Adrenal gland (tissue), 12 donors: ENCODE measurements around the gene DOK3. TPM values are rescaled to one million over a fixed set of nuclear protein-coding genes. Genes with fewer than 3 reads are reported as not detected.

ENCODE experiments used
- DNase-seq, 7 donors: peaks; one replicate each; pipeline ENCODE4 v3.0.0-alpha.2; 2019 to 2020
- H3K27ac ChIP-seq, 5 donors: fragments of 200-600 bp; sonication (generic) in 4 of 5; 1 replicate in 3 of 5; 2 replicates in 2 of 5; pipeline versions ENCODE4 v1.5.1 to v1.8.0; 2016 to 2020; ENCODE audit warnings: mild to moderate bottlenecking in 1 of 5
- H3K27me3 ChIP-seq: fragments of 200-600 bp; 2 replicates; pipeline ENCODE4 v1.8.0; 2021
- H3K36me3 ChIP-seq, 2 donors: fragments of 200-600 bp; replicated peaks in 1 of 2; 1 replicate in 1 of 2; 2 replicates in 1 of 2; pipeline versions ENCODE4 v1.5.1 to v1.8.0; 2018 to 2022
- H3K4me1 ChIP-seq, 2 donors: fragments of 200-600 bp; replicated peaks in 1 of 2; 1 replicate in 1 of 2; 2 replicates in 1 of 2; pipeline versions ENCODE4 v1.5.1 to v1.8.0; 2018 to 2021
- H3K4me3 ChIP-seq, 4 donors: fragments of 200-600 bp; sonication (generic) in 3 of 4; one replicate each; pipeline ENCODE4 v1.5.1; 2016 to 2018
- H3K9me3 ChIP-seq, 3 donors: fragments of 200-600 bp; sonication (generic) in 1 of 3; replicated peaks in 1 of 3; 1 replicate in 2 of 3; 2 replicates in 1 of 3; pipeline versions ENCODE4 v1.5.1 to v1.8.0; 2016 to 2021
- CTCF ChIP-seq, 6 experiments: fragments of 450-650 bp in 4 of 6; fragments of 200-600 bp in 2 of 6; sonication (generic) in 1 of 6; IDR thresholded peaks; 1 replicate in 5 of 6; 2 replicates in 1 of 6; pipeline versions ENCODE4 v1.5.1 to v1.8.0; 2016 to 2021; ENCODE audit warnings: antibody characterized with exemption in 6 of 6, mild to moderate bottlenecking in 2 of 6, moderate library complexity in 1 of 6
- POLR2A ChIP-seq, 2 donors: fragments of 450-650 bp; IDR thresholded peaks; one replicate each; pipeline ENCODE4 v1.6.1; 2017; ENCODE audit warnings: antibody characterized with exemption in 2 of 2, mild to moderate bottlenecking in 2 of 2, moderate library complexity in 1 of 2
- WGBS, 4 donors: extraction: QIAGEN DNeasy Blood & Tissue Kit in 2 of 4; methylation state at CpG; one replicate each; pipeline versions ENCODE4 v1.1.5 to v1.1.7; 2013 to 2017; 5-methylcytosine and 5-hydroxymethylcytosine counted together
- intact Hi-C, 2 donors: fragments of 100-400 bp; cut with DNase I; formaldehyde crosslinking; loops; one replicate each; pipeline versions ENCODE4 v1.14.1 to v1.15.0; 2022 to 2023
- polyA plus RNA-seq, 3 donors: library from polyadenylated mRNA; stranded (reverse); fragments of 200-250 nt in 2 of 3; fragments of 350-450 nt in 1 of 3; fragmentation: Illumina TruSeq in 1 of 3; extraction: RNeasy Lipid Tissue Mini Kit (QIAGEN cat#74804) in 1 of 3; gene quantifications; one replicate each; pipeline ENCODE4 v1.2.3, GENCODE V29; 2013 to 2014
- total RNA-seq, 9 donors: library from RNA; depleted of rRNA in 4 of 9; stranded (reverse); fragments of >200 nt in 4 of 9; fragments of 120-200 nt in 1 of 9; fragmentation: NEBNext Ultra II Directional in 1 of 9; extraction: Animal tissue kit (Norgen Biotek cat#: 25700) in 1 of 9; gene quantifications; one replicate each; pipeline versions ENCODE4 v1.1.0 to v1.2.4, GENCODE V29; 2013 to 2023
- donor health status: healthy with polysubstance abuse.
- donor health status: Bipolar disorder and iron deficiency.
- donor health status: DM: yes; HTN: yes; CAD: no.
- donor health status: DM: no; HTN: no; CAD: no.
- donor health status: DM: no; HTN: no; CAD: no.
- donor health status: DM: yes; HTN: yes; CAD: no.

The DOK3 gene
- total and polyA plus RNA-seq, 12 donors: 1.5 to 49.1 (median 11.3) TPM

GRCh38 chr5:177529247-177530203 is 19.9 kb upstream of the DOK3 start:
- Histone ChIP-seq H3K4me3 (no peak overlapping the region), H3K9me3 (no peaks in the 10 kb centered on the region), H3K27me3 (no peaks in the 10 kb centered on the region), H3K4me1 (peaks cover 0 to 11% of the 10 kb centered on the region in 2 donors), H3K27ac (no peak overlapping the region), H3K36me3 (peaks cover 0 to 77% of the 10 kb centered on the region in 2 donors)
- intact Hi-C loops: no loop called here
- TF ChIP-seq CTCF (IDR thresholded peaks at IDR 0.05): no peak
- no peak for TF ChIP-seq POLR2A (IDR thresholded peaks at IDR 0.05)
- DNase-seq: peak in 2 of 7 donors; percentile 8 to 71
- 77 to 83% (median 80%) methylated on average over 12 of the region's 12 CpGs for WGBS, 4 donors

- Histone ChIP-seq H3K9me3 (no peaks in the 10 kb centered on the region), H3K4me1 (peaks cover 0 to 11% of the 10 kb centered on the region in 2 donors), H3K4me3 (no peak overlapping the region), H3K36me3 (peaks cover 0 to 80% of the 10 kb centered on the region in 2 donors), H3K27ac (no peak overlapping the region), H3K27me3 (no peaks in the 10 kb centered on the region)
- TF ChIP-seq POLR2A (IDR thresholded peaks at IDR 0.05) (no peak), CTCF (IDR thresholded peaks at IDR 0.05) (no peak)
- WGBS, 4 donors: 88 to 95% (median 94%) methylated on average over 10 of the region's 10 CpGs
- DNase-seq: peak in 1 of 7 donors; percentile 12
- intact Hi-C loops: no loop called here
These were observed 19.0 kb upstream of the DOK3 start for GRCh38 chr5:177528631-177529030.

GRCh38 chr5:177527595-177527994 is 18.0 kb upstream of the DOK3 start:
- Histone ChIP-seq H3K4me1 (peaks cover 0 to 11% of the 10 kb centered on the region in 2 donors), H3K27me3 (no peaks in the 10 kb centered on the region), H3K36me3 (peaks cover 0 to 79% of the 10 kb centered on the region in 2 donors), H3K9me3 (no peaks in the 10 kb centered on the region), H3K27ac (no peak overlapping the region), H3K4me3 (no peak overlapping the region)
- intact Hi-C loops: no loop called here
- no peak for DNase-seq
- 90 to 94% (median 93%) methylated on average over 8 of the region's 8 CpGs for WGBS, 4 donors
- TF ChIP-seq POLR2A (IDR thresholded peaks at IDR 0.05) (no peak), CTCF (IDR thresholded peaks at IDR 0.05) (no peak)

GRCh38 chr5:177526791-177527190 is 17.2 kb upstream of the DOK3 start:
- no peaks in the 10 kb centered on the region for H3K9me3 ChIP-seq
- TF ChIP-seq POLR2A (IDR thresholded peaks at IDR 0.05) (no peak), CTCF (IDR thresholded peaks at IDR 0.05) (no peak)
- H3K27ac ChIP-seq: no peak overlapping the region
- peaks cover 0 to 78% of the 10 kb centered on the region in 2 donors for H3K36me3 ChIP-seq
- H3K27me3 ChIP-seq: no peaks in the 10 kb centered on the region
- H3K4me1 ChIP-seq: peaks cover 0 to 6% of the 10 kb centered on the region in 2 donors
- no peak overlapping the region for H3K4me3 ChIP-seq
- DNase-seq: peak in 1 of 7 donors; percentile 5
- 93 to 95% (median 93%) methylated on average over 6 of the region's 6 CpGs for WGBS, 4 donors
- intact Hi-C loops: no loop called here
